ENCODE data around the gene SERPINB2. TPM values are rescaled to one million over a fixed set of nuclear protein-coding genes. Genes with fewer than 3 reads are reported as not detected.

SERPINB2 gene
- total and polyA plus RNA-seq, 2 of the 13 experiments (the other 11 are each of a cell fraction or from before 2014, with no cell fraction given) = 0.07 to 0.11 TPM

GRCh38 chr18:63894106-63894772 lies 6.7 kb downstream of the SERPINB2 start:
- FAIRE-seq = no peak

More at GRCh38 chr18:63894106-63894772, 6.7 kb downstream of the SERPINB2 start:
- 28% methylated on average over 5 of the region's 6 CpGs for WGBS (ENCODE audit: low lambda C conversion rate)
- in situ Hi-C loops (cut with HindIII; ENCODE audit: extremely low pct_ligation_motif_present, low pct_unique_long_range_greater_than_20kb) = loop anchor here (10.0 kb wide), 1 partner anchor 81 kb away; the partner anchor contains the start of gene SERPINB8
- TF ChIP-seq TFAP4 (IDR thresholded peaks at IDR 0.05; ENCODE audit: borderline replicate concordance, low read depth) (no peak), NR2F2 (IDR thresholded peaks at IDR 0.05; ENCODE audit: borderline replicate concordance, low read depth) (no peak), DMAP1 (CRISPR knock-in tag; IDR thresholded peaks at IDR 0.05) (no peak), TEAD3 (CRISPR knock-in tag; optimal IDR thresholded peaks at IDR 0.05; ENCODE audit: borderline replicate concordance) (no peak), ATAD3A (CRISPR knock-in tag; IDR thresholded peaks at IDR 0.05) (no peak), POLR2AphosphoS2 (IDR thresholded peaks at IDR 0.05; ENCODE audit: low read depth, low read length) (no peak), ZNF850 (CRISPR knock-in tag; conservative IDR thresholded peaks at IDR 0.05) (no peak), CBX2 (IDR thresholded peaks at IDR 0.05; ENCODE audit: low read depth, low read length) (no peak), CBX2 (CRISPR knock-in tag; IDR thresholded peaks at IDR 0.05; ENCODE audit: low read depth) (no peak)
- TF ChIP-seq, protein P1, sequence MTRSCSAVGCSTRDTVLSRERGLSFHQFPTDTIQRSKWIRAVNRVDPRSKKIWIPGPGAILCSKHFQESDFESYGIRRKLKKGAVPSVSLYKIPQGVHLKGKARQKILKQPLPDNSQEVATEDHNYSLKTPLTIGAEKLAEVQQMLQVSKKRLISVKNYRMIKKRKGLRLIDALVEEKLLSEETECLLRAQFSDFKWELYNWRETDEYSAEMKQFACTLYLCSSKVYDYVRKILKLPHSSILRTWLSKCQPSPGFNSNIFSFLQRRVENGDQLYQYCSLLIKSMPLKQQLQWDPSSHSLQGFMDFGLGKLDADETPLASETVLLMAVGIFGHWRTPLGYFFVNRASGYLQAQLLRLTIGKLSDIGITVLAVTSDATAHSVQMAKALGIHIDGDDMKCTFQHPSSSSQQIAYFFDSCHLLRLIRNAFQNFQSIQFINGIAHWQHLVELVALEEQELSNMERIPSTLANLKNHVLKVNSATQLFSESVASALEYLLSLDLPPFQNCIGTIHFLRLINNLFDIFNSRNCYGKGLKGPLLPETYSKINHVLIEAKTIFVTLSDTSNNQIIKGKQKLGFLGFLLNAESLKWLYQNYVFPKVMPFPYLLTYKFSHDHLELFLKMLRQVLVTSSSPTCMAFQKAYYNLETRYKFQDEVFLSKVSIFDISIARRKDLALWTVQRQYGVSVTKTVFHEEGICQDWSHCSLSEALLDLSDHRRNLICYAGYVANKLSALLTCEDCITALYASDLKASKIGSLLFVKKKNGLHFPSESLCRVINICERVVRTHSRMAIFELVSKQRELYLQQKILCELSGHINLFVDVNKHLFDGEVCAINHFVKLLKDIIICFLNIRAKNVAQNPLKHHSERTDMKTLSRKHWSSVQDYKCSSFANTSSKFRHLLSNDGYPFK (CRISPR knock-in tag; IDR thresholded peaks at IDR 0.05; ENCODE audit: borderline replicate concordance) = no peak
- TF ChIP-seq, protein P2, sequence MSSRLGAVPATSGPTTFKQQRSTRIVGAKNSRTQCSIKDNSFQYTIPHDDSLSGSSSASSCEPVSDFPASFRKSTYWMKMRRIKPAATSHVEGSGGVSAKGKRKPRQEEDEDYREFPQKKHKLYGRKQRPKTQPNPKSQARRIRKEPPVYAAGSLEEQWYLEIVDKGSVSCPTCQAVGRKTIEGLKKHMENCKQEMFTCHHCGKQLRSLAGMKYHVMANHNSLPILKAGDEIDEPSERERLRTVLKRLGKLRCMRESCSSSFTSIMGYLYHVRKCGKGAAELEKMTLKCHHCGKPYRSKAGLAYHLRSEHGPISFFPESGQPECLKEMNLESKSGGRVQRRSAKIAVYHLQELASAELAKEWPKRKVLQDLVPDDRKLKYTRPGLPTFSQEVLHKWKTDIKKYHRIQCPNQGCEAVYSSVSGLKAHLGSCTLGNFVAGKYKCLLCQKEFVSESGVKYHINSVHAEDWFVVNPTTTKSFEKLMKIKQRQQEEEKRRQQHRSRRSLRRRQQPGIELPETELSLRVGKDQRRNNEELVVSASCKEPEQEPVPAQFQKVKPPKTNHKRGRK (CRISPR knock-in tag; IDR thresholded peaks at IDR 0.05) = no peak
- Histone ChIP-seq H3K4me3 (replicated peaks in 1 of 3; ENCODE audit: insufficient read depth in 1 of 3, low read depth in 2 of 3, low read length in 3 of 3) (no peak overlapping the region), H3K4me2 (ENCODE audit: low read depth, low read length) (no peak overlapping the region), H3K4me1 (ENCODE audit: insufficient read depth, low read length) (no peaks in the 10 kb centered on the region), H3K79me2 (ENCODE audit: insufficient read depth, low read length) (no peaks in the 10 kb centered on the region), H2AFZ (ENCODE audit: low read length) (no peak overlapping the region), H3K36me3 (replicated peaks in 1 of 2; ENCODE audit: control insufficient read depth in 1 of 2, insufficient read depth in 2 of 2, low read length in 2 of 2) (no peaks in the 10 kb centered on the region), H3K27ac (ENCODE audit: extremely low read length, insufficient read depth, low read length) (no peak overlapping the region), H3K27me3 (ENCODE audit: control insufficient read depth in 1 of 2, insufficient read depth in 2 of 2, low read length in 2 of 2) (0 out of 5 replicates have a peak, but pooled peaks cover 0 to 3% of the 10 kb centered on the region in 2 experiments), H3K9ac (ENCODE audit: insufficient read depth, low read depth, low read length) (no peak overlapping the region), H3K9me3 (ENCODE audit: low read length) (no peaks in the 10 kb centered on the region), H4K20me1 (ENCODE audit: insufficient read depth, low read length) (no peaks in the 10 kb centered on the region)
- ATAC-seq (no peak), DNase-seq (ENCODE audit: low spot score) (no peak)
- BruUV-seq (replicated peaks) = no TSS peak
- intact Hi-C loops (cut with micrococcal nuclease; ENCODE audit: unreplicated experiment) = no loop called here
- ChIA-PET CTCF (ENCODE audit: low intra/inter-chr PET ratio, low total read pairs) (no interaction called here), POLR2A (no interaction called here)
